Nephron progenitor cell (in vitro differentiated cells): Measurements from ENCODE around the gene KCNAB3.
A peak's percentile ranks its signal among the peaks of the same experiment; 100 is the strongest.

ENCODE experiments used
- DNase-seq: peaks from one replicate; pipeline ENCODE4 v3.0.0; 2021
- H3K27ac Mint-ChIP-seq: 2 replicates; pipeline ENCODE4 v1.8.0; 2021; ENCODE audit warnings: mild to moderate bottlenecking, moderate library complexity, mixed read lengths
- H3K27me3 Mint-ChIP-seq: 2 replicates; pipeline ENCODE4 v1.8.0; 2021; ENCODE audit warnings: mild to moderate bottlenecking, low read depth, mixed read lengths; ENCODE audit not compliant: poor library complexity
- H3K36me3 Mint-ChIP-seq: 2 replicates; pipeline ENCODE4 v1.8.0; 2021; ENCODE audit warnings: low read depth, mixed read lengths
- H3K4me1 Mint-ChIP-seq: 2 replicates; pipeline ENCODE4 v1.8.0; 2021; ENCODE audit warnings: mixed read lengths
- H3K4me3 Mint-ChIP-seq: 2 replicates; pipeline ENCODE4 v1.8.0; 2021; ENCODE audit warnings: mild to moderate bottlenecking, moderate library complexity, mixed read lengths
- H3K9me3 Mint-ChIP-seq: 2 replicates; pipeline ENCODE4 v1.8.0; 2021; ENCODE audit warnings: mild to moderate bottlenecking, moderate library complexity, mixed read lengths
- CTCF ChIP-seq: fragments of 200-600 bp; sonication (generic); IDR thresholded peaks from 2 replicates; pipeline ENCODE4 v1.5.0; 2021; ENCODE audit warnings: antibody characterized with exemption

KCNAB3 gene

GRCh38 chr17:7929158-7930023 is at the start of gene KCNAB3:
Gene KCNAB3 (minus strand): TSS chr17:7929856. CDS start chr17:7929435, 421 bp downstream.
- H3K4me1 Mint-ChIP-seq: peaks cover 62% of the 10 kb centered on the region
- DNase-seq: peak; percentile 86
- no peaks in the 10 kb centered on the region for H3K9me3 Mint-ChIP-seq
- no peak within 1 kb of the TSS for H3K27ac Mint-ChIP-seq
- TF ChIP-seq CTCF: no peak
- H3K36me3 Mint-ChIP-seq: peaks cover 2% of the 10 kb centered on the region
- H3K27me3 Mint-ChIP-seq: peaks cover 52% of the 10 kb centered on the region
- H3K4me3 Mint-ChIP-seq: peak within 1 kb of the TSS; percentile 99

GRCh38 chr17:7977805-7978204 is 48.1 kb upstream of the KCNAB3 start:
- Mint-ChIP-seq H3K4me3 (no peak overlapping the region), H3K4me1 (no peaks in the 10 kb centered on the region)

GRCh38 chr17:7977039-7977438 is 47.4 kb upstream of the KCNAB3 start:
- H3K4me1 Mint-ChIP-seq: no peaks in the 10 kb centered on the region
- no peak overlapping the region for H3K27ac Mint-ChIP-seq
- H3K27me3 Mint-ChIP-seq: peaks cover 50% of the 10 kb centered on the region
- H3K36me3 Mint-ChIP-seq: peaks cover 5% of the 10 kb centered on the region
- no peak overlapping the region for H3K4me3 Mint-ChIP-seq
- DNase-seq: no peak
- H3K9me3 Mint-ChIP-seq: peaks cover 26% of the 10 kb centered on the region
- TF ChIP-seq CTCF: no peak

More at GRCh38 chr17:7977805-7978204, 48.1 kb upstream of the KCNAB3 start:
- no peak for DNase-seq
- Mint-ChIP-seq H3K36me3 (peaks cover 5% of the 10 kb centered on the region), H3K27me3 (peaks cover 55% of the 10 kb centered on the region), H3K9me3 (peaks cover 26% of the 10 kb centered on the region), H3K27ac (no peak overlapping the region)
- TF ChIP-seq CTCF: no peak

GRCh38 chr17:7974638-7975131 is 45.0 kb upstream of the KCNAB3 start:
- TF ChIP-seq CTCF: no peak
- Mint-ChIP-seq H3K27ac (no peak overlapping the region), H3K9me3 (peaks cover 26% of the 10 kb centered on the region), H3K4me3 (no peak overlapping the region), H3K36me3 (peaks cover 5% of the 10 kb centered on the region), H3K27me3 (peaks cover 46% of the 10 kb centered on the region), H3K4me1 (no peaks in the 10 kb centered on the region)
- DNase-seq: no peak

DNA sequence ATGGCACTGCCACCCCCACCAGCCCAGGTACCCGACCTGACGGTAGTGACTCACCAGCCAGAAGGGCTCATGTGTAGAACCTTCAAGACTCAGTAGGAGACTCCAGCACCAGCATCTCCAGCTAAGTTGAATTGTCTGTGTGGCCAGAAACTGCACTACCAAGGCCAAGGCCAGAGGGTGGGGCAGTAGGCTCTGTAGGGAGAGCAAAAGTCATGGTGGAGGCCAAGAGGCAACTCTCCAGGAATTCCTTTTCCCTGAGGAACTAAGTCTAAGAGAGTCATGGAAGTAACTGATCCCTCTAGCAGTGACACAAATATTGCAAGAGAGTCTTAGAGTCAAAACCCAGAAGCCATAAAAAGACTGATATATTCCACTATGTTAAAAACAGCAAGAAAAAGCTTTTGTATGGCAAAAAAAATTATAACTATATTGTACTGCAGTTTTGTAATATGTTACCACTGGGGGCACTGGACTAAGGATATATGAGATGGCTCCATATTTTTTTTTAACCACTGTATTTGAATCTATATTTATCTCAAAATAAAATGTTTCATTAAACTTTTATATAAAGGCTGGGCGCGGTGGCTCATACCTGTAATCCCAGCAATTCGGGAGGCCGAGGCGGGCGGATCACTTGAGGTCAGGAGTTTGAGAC is 42.6 kb upstream of the KCNAB3 start:
- Mint-ChIP-seq H3K9me3 (peaks cover 25% of the 10 kb centered on the region), H3K27me3 (peaks cover 43% of the 10 kb centered on the region), H3K4me3 (no peak overlapping the region), H3K36me3 (peaks cover 5% of the 10 kb centered on the region), H3K4me1 (no peaks in the 10 kb centered on the region), H3K27ac (no peak overlapping the region)
- peak; percentile 28 for TF ChIP-seq CTCF
- DNase-seq: no peak
